GM18526 (cell line): Measurements from ENCODE around the gene LRP1B.

Experiments
- POLR2A ChIP-seq: IDR thresholded peaks from 3 replicates; pipeline ENCODE4 v1.6.1; 2011; ENCODE audit not compliant: insufficient read length; ENCODE audit errors: extremely low read depth

LRP1B gene

DNA sequence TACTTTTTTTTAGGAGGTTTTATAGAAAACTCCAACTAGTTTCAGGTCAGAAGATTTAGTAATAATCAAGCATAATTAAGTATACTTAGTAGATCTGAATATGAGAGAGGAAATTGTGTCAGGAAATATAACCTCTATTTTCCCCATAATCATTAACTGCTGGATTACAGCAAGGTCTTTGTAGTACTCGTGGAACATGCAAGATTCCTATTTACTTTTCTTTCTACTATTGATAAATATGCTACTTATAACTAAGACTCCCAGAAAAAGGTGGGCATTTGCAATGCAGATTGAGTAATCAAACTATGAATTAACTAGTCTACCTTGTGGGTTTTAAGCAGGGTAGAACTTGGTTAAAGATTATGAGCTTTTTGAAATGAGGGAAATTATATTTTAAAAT is 570.1 kb downstream of the LRP1B start:
- TF ChIP-seq POLR2A = no peak

DNA sequence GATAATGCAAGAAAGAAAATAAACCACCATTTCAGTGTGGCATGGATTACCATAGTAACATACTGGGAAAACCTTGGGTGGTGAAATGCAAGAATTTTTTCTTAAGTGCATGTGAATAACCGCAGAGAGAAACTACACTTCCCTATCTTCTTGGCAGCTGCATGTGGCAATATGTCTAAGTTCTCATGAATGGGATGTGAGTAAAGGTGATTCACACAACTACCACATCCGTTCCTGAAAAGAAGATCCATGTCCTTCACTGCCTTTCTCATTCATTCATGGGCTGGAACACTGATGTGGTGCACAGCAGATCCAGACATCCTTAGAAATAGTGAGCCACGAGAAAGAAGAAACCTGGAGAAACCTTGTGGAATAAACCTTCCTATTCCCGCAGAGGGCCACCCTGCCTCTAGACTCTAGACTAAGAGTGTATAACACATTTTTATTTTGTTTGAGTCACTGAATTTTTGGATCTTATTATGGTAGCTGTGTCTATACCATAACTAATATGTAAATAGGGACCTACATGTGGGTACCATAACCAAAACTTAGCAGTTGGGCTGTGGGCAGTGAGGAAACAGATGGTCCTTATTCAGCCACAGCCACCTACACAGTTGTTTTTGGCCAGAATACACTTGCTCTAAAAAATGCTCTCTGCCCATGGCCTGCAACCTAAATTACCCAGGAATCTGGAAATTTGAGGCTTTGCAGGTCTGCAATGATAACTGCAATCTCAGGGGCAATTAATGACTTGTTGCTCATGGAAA is 573.3 kb downstream of the LRP1B start:
- no peak for TF ChIP-seq POLR2A

DNA sequence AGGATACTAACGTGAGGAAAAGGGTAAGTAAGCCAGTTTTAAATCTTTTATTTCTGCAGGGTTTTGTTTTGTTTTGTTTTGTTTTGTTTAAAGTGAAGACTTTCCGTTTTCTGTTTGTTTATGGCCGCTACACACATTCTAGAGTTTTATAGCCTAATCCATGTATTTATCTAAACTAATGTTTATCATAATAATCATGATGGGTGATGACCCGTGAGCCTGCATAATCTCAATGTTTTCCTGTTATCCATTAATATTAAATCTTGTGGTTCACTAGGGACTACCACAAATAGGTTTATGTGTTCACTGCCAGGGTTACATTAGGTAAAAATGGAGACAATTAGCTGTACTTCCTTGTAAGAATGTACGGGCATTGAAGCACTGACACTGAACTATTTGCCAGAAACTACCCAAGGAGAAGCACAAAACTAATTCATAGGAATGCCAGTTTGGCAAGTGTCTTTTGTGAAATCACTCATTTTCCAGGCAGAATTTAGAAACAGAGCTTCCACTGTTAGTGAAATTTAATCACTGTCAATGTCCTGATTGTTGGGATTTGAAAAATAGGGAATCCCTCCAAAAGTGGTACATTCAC is 574.8 kb downstream of the LRP1B start:
- TF ChIP-seq POLR2A = no peak

DNA sequence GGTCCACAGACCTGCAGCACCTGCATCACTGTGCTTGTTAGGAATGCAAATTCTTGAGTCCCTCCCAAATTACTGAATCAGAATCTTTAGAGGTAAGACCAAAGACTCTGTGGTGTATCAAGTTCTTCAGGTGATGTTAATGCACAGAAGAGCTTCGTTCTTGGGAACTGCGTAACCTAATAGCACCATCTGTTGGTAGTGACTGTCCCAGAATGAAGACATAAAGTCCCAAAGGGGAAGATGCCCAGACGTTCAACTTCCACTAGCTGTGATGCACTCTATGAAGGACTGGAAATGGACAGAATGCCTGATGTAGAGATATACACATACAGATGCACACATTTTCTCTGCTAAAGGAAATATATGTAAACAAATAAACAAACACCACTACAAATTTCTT is 576.0 kb downstream of the LRP1B start:
- TF ChIP-seq POLR2A = no peak

DNA sequence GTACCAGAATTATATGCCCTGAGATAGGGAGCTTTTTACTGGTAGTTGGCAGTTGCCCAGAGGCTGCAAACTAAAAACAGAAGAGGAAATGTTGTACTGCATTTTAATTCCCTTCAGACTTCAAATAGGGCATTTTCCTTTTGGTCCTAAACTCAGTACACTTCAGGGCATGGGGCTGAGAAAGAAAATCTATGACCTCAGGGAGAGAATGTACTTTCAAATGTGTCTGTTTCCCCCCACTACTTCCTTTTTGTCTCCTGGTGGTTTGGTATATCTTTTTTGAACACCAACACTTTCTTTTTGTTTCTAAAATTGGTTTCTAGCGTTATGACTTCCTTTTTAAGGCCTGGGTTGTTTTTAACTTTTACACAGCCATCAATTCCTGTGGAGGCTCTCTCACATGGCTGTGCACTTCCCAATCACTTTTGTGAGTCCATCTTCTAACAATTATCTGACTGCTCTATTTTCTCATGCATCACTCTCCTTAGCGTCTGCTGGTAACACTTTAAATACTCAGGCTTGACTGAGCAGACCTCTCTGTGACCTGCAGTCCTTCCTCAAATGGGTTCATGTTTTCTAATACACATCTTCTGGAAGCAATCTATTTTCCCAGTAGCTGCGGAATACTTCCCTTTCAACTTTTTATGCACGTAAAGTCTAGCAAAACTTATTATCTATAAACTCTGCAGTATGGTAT is 596.0 kb downstream of the LRP1B start:
- TF ChIP-seq POLR2A = no peak

DNA sequence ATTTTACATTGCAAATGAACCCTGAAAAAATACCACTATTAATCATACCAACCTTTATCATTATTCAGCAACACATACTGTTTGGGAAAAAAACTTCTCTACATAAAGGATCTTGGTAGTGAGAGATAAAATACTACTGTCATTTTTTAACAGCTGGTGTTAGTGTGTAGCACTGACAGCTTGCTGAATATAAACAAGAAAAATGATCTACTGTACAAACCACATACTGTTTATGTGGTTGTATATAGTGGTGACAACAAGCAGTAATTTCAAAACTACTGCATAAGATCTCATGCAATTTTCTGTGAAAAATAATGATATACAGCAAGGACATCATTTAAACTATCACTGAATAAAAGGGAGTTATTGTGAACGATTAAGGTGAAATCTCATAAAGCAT is 601.2 kb downstream of the LRP1B start:
- TF ChIP-seq POLR2A = no peak

DNA sequence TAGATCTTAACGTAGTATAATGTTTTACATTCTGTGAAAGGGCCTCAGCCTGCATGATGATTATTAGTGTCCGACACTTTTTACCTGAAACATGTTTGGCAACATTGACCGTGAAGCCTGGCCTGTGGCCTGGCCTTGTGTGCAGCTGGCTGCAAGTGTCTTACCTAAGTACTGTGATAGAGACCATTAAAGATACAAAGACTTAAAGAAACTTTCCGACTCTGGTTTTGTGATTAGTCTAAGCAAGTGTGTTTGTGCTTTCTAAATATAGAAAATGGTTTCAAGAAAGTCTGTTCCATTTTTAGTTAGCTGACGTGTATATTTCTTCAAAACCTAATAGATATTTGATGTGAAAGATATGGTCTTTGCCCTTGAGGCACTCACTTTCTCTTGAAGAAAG is 601.8 kb downstream of the LRP1B start:
- no peak for TF ChIP-seq POLR2A

DNA sequence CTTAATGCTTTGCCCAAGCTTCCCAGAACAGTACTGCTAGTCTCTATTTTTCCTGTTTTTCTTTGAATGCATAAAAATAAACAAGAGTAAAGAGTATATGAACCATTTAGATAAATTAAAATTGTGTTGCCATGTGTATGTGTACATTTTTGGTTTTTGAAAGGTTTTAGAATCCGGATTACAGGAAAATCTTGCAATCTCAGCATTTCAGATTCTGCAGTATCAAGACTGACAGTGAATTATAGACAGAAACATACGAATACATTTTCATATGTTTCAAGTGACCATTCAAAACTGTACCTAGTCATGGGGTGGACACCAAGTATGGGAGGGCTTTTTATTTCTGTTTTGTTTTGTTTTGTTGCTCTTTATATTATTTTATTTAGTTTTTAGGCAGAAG is 604.1 kb downstream of the LRP1B start:
- no peak for TF ChIP-seq POLR2A

DNA sequence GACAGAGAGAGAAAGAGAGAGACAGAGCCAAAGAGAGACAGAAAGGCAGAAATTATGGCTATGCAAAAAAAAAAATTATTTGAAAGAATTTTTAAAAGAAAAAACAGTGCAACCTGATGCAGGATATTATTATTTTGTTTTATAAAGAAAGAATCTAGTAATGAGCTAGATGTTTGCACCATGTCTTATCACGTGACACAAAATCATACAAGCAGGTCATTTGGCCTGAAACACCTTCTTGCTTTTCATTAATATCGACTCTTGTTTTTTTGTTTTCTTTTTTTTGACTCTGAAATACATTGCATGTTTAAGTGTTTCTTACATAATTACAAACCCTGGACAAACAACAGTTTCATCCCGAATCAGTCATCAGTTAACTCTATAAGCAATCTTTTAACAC is 606.0 kb downstream of the LRP1B start:
- no peak for TF ChIP-seq POLR2A

DNA sequence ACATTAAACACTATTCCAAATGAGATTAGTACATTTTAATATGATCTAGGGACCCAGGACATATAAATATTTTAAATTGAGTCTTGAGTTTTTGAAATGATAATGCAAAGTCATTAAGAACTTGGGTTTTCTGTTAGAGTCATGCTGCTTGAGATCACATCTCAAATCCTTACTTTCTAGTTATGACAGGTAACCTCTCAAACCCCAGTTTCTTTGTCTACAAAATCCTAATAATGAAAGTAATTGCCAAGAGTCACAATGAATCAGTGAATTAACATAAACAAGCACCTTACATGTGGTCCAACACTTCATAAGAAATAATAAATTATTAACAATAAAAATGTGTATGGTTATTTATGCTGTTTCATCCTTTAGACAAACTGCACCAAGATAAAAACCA is 607.6 kb downstream of the LRP1B start:
- no peak for TF ChIP-seq POLR2A

DNA sequence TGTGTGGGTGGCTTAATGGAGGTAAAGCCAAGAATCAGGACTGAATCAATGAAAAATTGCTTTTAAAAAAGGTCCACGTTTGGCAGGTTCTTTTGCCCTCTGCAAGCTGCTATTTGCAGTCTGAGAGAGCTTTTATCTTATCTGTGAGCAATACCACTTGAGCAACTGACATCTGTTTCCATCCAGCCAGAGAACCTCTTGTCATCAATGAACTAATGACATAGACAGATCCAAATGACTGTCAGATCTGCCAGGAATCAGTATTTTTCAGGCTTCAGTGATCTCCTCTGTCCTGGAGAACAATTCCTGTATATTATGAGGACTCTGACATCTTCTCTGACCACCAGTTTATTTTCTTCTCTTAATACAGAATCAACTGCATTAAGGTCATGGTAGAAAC is 608.1 kb downstream of the LRP1B start:
- no peak for TF ChIP-seq POLR2A

DNA sequence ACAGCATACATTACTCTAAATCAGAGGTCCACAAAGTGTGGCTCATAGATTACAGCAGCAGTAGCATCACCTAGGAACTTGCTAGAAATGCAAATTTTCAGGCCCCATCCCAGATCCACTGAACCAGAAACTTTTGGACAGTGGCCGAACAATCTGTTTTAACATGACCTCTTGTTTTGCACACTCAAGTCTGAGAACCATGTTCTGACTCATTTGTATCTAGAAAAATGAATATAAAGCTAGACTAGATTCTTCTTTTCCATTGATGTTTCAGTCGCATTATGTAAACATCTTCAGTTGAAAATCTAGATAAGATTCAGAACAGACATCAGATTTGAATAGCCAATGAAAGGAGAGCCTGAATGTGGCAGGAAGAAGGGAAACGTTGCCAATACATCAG is 608.8 kb downstream of the LRP1B start:
- TF ChIP-seq POLR2A = no peak

DNA sequence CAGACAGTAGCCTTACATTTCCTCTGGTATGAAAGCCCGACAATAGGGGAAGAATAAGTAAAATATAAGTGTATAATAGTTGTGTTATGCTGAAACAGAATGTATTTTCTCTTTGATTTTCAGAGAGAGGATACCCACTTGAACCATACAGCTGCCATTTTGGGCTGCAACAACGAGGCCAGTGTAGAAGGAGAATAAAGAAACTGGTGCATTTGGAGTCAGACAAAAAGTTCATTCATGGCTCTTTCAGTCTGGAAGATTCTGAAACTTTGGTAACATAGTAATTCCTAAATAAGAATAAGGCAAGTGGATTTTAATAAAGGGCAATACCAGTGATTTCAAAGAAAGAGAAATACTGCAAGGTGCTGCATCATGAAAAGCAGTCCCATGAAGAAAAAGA is 610.9 kb downstream of the LRP1B start:
- no peak for TF ChIP-seq POLR2A

DNA sequence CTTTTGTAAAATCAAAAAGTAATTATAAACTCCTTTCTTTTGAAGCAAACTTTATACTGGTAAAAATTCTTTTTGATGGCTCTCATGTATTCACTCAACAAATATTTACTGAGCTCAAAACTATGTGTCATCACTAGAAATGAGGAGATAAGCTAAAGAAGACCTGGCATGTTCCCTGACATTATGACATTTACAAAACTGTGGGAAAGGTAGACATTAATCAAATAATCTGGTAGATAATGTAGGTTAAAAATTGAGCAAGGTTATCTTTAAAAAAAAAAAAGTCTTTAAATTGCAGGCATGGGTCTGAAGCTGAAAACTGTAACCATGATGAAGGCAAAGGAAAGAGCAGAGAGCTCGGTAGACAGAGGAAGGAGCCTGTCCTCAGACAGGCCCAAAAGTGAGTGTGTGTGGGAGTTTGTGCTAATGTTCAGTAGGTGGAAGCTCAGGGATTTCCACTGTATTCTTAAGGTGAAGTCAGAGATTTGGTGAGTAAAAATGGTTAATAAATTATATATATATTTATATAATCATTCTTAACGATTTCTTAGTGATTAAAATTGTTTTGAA is 612.9 kb downstream of the LRP1B start:
- no peak for TF ChIP-seq POLR2A

DNA sequence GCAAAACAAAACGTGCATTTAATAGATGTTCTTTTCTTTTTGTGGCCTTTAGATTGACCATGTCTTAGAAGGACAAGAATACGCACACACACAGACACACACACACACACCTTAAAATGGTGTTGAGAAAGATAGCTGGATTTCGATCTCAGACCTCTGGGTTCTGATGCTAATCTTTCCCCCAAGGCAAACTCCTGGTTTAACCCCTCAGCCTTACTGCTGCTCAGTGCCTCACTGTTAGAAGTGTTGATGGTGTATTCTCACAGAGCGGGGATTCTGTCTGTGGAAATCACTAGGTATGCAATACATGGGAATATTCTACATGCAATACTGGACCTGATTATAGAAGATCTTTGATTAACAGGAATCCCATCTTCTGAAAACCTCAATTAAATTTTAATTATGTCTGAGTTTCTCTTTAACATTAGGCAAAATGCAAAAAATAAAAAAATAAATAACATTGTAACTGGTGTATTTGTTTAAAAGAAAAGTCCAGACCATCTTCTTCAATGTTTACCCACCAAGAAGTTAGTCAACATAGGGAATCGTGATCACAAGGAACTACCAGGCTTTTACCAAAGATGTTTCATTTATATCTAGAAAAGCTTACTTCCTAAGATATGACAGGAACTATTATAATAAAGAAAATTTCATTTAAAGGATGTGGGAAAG is 613.5 kb downstream of the LRP1B start:
- TF ChIP-seq POLR2A = no peak
